ENCODE results near the gene ADTRP.

Gene ADTRP

DNA sequence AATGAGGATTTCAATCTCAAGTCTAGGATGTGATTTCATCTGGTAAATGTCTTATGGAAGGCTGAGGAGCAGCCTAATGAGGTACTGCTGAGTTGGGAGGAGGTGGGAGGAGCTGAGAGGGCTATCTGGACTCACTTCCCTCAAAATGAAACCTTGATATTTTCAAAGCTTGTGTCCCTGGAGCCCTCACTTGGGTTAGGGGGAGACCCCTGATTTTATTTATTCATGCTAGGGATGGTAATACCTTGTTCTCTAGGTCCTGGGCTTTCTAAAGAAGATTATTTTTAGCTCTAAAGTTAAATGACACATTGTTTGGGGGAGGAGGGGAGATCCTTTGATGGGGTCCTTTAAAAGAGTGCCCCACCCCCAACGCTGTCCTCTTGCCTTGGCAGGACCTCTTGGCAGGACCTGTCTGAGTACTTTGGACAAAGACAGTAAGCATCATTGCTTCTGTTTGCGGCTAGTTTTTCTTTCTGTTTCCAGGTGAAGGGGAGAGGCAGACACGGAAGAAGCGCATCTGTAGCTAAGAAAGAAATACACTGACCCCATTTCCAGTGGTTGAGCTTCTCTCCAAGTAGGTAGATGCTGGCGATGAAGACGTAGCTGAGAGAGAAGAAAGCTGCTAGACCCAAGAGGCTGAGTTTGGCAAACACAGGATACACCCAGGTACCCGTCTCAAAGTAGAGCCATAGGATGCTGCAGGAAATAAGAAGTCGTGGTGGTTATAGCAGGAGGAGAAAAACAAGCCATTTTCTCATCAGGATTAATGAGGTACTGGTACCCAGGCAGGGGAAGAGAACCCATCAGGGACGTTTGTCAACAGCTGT is 55.6 kb downstream of the ADTRP start:
- peak in 1 of 2 donors; percentile 24 for ATAC-seq

GRCh38 chr6:11722220-11722619 is 56.4 kb downstream of the ADTRP start:
- ATAC-seq, result peak; percentile 37 to 45

- no peak for ATAC-seq
Measured at GRCh38 chr6:11718463-11718862, 60.1 kb downstream of the ADTRP start.

DNA sequence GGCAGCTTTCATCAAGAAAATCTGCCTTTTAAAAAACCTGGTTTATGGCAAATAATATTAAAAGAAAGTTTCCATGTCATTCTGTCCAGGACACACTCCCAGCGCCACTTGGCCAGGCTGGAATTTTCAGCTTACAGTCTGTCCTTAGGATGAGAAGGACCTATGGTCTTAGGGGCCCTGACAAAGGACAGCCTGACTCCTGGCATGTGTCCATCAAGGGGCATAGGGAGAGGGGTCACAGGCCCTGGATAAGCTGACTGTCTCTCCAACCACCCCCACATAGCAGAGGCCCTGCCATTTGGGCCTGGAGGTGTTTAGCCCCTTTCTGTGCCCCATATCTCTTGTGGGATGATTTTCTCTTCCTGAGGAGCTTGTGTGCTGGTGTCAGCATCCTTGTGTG is 60.6 kb downstream of the ADTRP start:
- ATAC-seq, result no peak

DNA sequence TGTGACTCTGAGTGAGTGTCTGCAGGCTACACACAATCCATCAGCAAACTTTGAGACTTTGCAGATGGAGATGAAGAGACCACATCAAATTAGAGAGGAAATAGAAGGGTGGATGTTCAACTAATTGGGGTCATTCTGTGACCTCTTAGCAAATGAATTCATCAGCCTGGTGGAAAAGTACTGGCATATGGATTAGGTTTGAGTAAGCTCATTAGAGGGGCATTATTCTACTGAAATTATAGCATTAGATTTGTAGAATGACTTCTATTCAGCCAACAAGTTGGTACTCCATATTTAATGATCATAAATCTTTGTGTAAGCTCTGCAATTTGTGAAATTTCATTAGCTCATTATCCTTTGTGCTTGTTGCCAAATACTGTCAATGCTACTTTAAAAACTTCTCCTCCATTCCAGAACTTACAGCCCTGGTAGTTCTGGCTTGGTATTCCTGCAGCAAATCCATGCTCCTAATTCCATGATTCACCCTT is 63.8 kb downstream of the ADTRP start:
- ATAC-seq, result no peak

GRCh38 chr6:11714116-11714797 is 64.3 kb downstream of the ADTRP start:
- ATAC-seq, result peak; percentile 22 to 25

DNA sequence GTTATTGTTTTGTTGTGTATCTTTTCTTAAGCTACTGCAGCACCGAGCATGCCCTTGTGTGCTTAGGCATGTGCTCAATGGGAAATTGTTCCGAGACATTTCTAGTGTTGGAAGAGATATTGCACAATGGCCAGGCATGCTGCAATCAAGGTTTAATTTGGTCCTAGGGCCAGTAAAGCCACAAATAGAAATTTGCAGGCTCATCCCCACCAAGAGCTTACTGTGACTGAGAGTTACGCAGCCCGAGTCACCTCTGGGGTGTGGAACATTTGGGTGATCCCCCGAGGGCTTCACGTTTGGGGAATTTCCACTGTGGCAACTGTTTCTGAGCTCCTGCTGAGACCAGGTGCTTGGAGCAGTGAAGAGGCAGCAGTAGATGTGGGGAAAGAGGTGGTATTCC is 65.8 kb downstream of the ADTRP start:
- peak; percentile 18 to 36 for ATAC-seq

- peak; percentile 60 to 61 for ATAC-seq
Measured at GRCh38 chr6:11711984-11712711, 66.5 kb downstream of the ADTRP start.

DNA sequence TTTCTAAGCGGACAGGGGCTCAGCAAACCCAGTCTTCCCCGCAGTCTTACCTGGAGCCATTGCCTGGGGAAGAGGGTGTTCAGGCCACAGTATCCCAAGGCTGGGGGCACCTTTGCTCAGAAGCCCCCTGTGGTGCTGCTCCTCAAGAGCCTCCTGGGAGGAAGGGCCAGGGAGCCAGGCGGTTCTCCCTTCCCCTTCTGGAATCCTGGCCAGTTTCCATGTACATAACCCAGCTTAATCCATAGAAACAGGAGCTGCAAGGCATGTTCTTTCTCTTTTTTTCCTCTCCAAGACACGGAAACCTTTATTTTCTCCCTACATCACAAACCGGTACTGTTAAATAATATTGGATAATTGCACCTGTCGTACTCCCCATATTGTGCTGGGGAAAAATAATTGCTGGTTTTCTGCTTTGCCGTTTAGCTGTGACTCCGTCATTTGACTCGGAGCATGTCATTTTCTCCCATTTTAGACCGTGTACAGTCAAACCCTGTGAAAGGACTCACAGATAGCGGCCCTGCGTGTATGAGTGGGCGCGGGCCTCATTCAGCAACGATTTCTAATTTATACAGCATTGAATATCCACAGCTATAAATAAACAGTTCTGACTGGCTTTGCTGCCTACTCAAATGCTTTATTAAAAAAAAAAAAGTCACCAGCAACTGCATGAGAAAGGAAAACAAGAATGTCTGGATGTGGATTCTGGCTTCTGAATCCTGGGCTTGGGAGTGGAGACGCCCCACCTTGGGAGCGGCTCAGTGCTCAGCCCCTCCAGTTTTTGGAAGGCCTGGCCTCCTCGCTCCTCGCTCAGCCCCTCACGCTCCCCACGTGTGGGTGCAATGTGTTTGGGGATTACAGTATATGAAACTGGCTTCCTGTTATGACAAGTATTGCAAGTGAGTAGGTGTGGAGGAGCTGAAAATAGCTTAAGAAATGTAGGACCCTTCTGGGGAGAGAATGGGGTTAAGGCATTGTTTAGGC is 67.3 kb downstream of the ADTRP start:
- peak; percentile 52 to 59 for ATAC-seq

GRCh38 chr6:11710311-11710761 is 68.3 kb downstream of the ADTRP start:
- peak; percentile 19 to 23 for ATAC-seq

- no peak for ATAC-seq
Measured at GRCh38 chr6:11706171-11706570, 72.4 kb downstream of the ADTRP start.

- no peak for ATAC-seq
Measured at GRCh38 chr6:11705483-11705882, 73.1 kb downstream of the ADTRP start.

DNA sequence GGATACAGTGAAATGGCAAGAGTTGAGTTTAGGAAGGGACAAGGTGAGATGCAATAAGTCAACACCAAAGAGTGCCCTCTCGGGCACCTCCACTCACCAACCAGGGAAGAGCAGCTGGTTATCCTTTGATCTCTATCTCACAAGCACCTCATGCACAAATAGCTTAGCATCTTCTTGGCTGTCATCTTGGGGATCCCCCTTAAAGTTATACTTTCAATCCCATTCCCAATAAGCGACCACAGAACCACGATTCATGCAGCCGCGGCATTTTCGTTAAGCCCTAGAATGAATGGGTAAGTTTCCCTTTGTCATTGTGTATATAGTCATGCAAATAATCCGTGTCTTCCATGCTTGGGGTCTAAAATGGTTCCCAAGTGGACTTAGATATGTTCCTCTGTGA is 73.5 kb downstream of the ADTRP start:
- peak in 1 of 2 donors; percentile 7 for ATAC-seq

- ATAC-seq, result no peak
Measured at GRCh38 chr6:11703725-11704124, 74.9 kb downstream of the ADTRP start.

DNA sequence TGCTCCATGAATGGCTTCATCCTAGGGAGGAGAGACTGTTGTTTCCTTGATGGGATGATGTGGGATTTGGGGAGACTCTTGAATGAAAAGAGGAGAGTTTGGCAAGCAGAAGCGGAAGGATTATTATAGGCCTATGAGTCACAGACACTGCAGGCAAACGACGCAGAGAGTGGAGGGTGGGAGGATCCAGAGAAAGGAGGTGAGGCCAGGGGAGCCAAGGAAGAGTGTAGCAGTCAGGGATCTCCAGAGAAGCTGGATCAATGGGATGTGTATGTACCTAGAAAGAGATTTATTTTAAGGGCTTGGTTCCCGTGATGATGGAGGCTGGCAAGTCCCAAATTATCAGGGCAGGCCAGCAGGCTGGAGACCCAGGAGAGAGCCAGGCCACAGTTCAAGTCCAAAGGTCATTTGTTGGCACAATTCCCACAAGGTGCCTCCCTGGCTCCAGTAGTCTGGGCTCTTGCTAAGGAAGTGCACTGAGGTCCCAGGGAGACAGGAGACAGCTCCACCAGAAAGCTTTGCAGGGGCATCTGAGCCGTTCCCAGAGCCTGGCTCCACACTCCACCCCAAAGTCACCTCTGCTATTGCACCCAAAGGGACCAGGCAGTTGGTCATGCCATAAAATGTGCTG is 76.0 kb downstream of the ADTRP start:
- ATAC-seq, result no peak

GRCh38 chr6:11702089-11702488 is 76.5 kb downstream of the ADTRP start:
- no peak for ATAC-seq

GRCh38 chr6:11701573-11701972 is 77.0 kb downstream of the ADTRP start:
- ATAC-seq, result no peak

GRCh38 chr6:11700118-11700718 is 78.4 kb downstream of the ADTRP start:
- ATAC-seq, result no peak

- no peak for ATAC-seq
Measured at GRCh38 chr6:11699576-11699975, 79.0 kb downstream of the ADTRP start.

DNA sequence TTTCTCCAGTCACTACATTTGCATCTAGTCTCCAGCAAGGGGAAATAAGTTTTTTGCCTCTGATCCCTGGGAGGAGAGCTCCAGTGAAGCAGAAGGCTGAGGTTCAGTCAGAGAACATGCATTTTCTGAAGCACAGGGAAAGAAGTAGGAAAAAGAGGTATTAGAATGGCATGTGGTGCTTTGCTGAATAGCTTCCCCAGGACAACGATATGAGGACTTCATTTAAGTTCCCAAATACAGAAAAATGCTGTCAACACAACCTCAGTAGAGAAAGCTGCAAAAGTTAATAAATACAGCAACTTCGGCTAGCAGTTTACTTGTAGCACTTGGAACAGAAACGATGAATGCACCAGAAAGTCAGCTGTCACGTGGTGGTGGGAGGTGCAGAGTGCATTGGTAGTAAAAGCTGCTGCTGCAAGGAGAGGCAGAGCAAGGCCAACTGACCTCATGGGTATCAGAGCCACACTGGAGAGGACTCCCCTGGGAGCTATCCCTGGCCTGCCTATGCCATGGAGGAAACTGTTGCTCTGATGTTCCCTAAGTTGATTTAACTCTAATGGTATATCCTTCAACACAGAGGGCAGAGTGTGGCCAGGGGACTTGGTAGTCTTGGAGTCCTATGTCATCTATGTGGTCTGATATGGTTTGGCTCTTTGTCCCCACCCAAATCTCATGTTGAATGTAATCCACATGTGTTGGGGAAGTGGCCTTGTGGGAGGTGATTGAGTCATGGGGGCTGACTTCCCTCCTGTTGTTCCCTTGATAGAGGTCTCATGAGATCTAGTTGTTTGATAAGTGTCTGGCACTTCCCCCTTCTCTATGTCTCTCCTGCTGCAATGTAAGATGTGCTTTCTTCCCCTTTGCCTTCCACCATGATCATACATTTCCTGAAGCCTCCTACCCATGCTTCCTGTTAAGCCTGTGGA is 85.9 kb downstream of the ADTRP start:
- ATAC-seq, result peak in 1 of 2 donors; percentile 55

Measured in activated CD4-positive, CD25-positive, alpha-beta regulatory T cell treated with anti-CD3 and anti-CD28 coated beads, Interleukin-2, amount 50 U/mL, for 24 hours (primary cell).